H1 (cell line): Measurements from ENCODE around the gene ENTPD5. TPM values are rescaled to one million over a fixed set of nuclear protein-coding genes. Genes with fewer than 3 reads are reported as not detected.

Experiments used
- CTCF ChIA-PET: fragments of 300-600 bp; sonication (Branson Sonifier 250); formaldehyde crosslinking; loops from one replicate; lab custom pipeline; 2021; ENCODE audit not compliant: partially characterized antibody; lab: Charles Lee
- POLR2A ChIA-PET: fragments of 300-600 bp; sonication (Branson Sonifier 250); formaldehyde crosslinking; loops from one replicate; lab custom pipeline; 2021; ENCODE audit warnings: inconsistent platforms; ENCODE audit not compliant: partially characterized antibody; lab: Charles Lee
- DNase-seq, 2 experiments: peaks; one replicate each; pipeline versions ENCODE4 v3.0.0 to v3.0.0-alpha.2; 2010 to 2022; ENCODE audit warnings: low spot score in 2 of 2, low read depth in 1 of 2, mixed read lengths in 1 of 2
- FAIRE-seq: peaks from 2 replicates; lab custom pipeline; 2011; peaks lifted over from hg19 to GRCh38; lab: Jason Lieb, UNC
- H2AFZ ChIP-seq: 2 replicates; pipeline ENCODE4 v1.8.1; 2012; ENCODE audit warnings: low read length, inconsistent platforms
- H2AK5ac ChIP-seq: 2 replicates; pipeline ENCODE4 v1.6.1; 2013; ENCODE audit warnings: low read depth, low read length
- H2BK120ac ChIP-seq: replicated peaks from 2 replicates; pipeline ENCODE3; 2013; ENCODE audit warnings: low read depth, low read length, inconsistent platforms
- H2BK12ac ChIP-seq: 2 replicates; pipeline ENCODE4 v1.6.1; 2013; ENCODE audit warnings: low read depth, low read length
- H2BK15ac ChIP-seq: 2 replicates; pipeline ENCODE4 v1.6.1; 2013; ENCODE audit warnings: low read length
- H2BK20ac ChIP-seq: 2 replicates; pipeline ENCODE4 v1.6.1; 2013; ENCODE audit warnings: low read length
- H2BK5ac ChIP-seq: 2 replicates; pipeline ENCODE4 v1.6.1; 2013; ENCODE audit warnings: low read depth, low read length
- H3K14ac ChIP-seq: 2 replicates; pipeline ENCODE4 v1.6.1; 2013; ENCODE audit warnings: inconsistent platforms; ENCODE audit not compliant: insufficient read length
- H3K18ac ChIP-seq: 2 replicates; pipeline ENCODE4 v1.6.1; 2013; ENCODE audit warnings: low read length; ENCODE audit errors: extremely low read depth
- H3K23ac ChIP-seq: 2 replicates; pipeline ENCODE4 v1.6.1; 2013; ENCODE audit warnings: inconsistent platforms; ENCODE audit not compliant: insufficient read length
- H3K23me2 ChIP-seq: 2 replicates; pipeline ENCODE4 v1.6.1; 2013; ENCODE audit warnings: low read depth, low read length
- H3K27ac ChIP-seq: 2 replicates; pipeline ENCODE4 v1.6.1; 2011; ENCODE audit warnings: low read depth, low read length, inconsistent platforms
- H3K27me3 ChIP-seq, 4 experiments: replicated peaks in 1 of 4; 1 replicate in 1 of 4; 2 replicates in 3 of 4; pipeline versions ENCODE4 v1.6.1 to v1.8.1; 2011 to 2013; ENCODE audit warnings: low read length in 3 of 4, mild to moderate bottlenecking in 3 of 4, inconsistent platforms in 2 of 4, mixed read lengths in 2 of 4, moderate library complexity in 1 of 4; ENCODE audit not compliant: control insufficient read depth in 3 of 4, insufficient read depth in 3 of 4; ENCODE audit errors: extremely low read depth in 1 of 4
- H3K36me3 ChIP-seq, 4 experiments: 2 replicates each; pipeline versions ENCODE4 v1.6.1 to v1.8.1; 2011 to 2013; ENCODE audit warnings: mild to moderate bottlenecking in 4 of 4, low read length in 3 of 4, moderate library complexity in 2 of 4, control low read depth in 1 of 4, inconsistent platforms in 1 of 4; ENCODE audit not compliant: insufficient read depth in 4 of 4, control insufficient read depth in 2 of 4
- H3K4ac ChIP-seq: replicated peaks from 2 replicates; pipeline ENCODE3; 2013; ENCODE audit warnings: low read length, low read depth, mixed read lengths, inconsistent platforms; ENCODE audit not compliant: insufficient read length
- H3K4me1 ChIP-seq, 4 experiments: replicated peaks in 1 of 4; 1 replicate in 1 of 4; 2 replicates in 3 of 4; pipeline versions ENCODE4 v1.6.1 to v1.8.1; 2011 to 2013; ENCODE audit warnings: low read length in 3 of 4, inconsistent platforms in 2 of 4, mixed read lengths in 1 of 4; ENCODE audit not compliant: insufficient read depth in 4 of 4, control insufficient read depth in 3 of 4
- H3K4me2 ChIP-seq, 2 experiments: 2 replicates each; pipeline versions ENCODE4 v1.6.1 to v1.8.1; 2011 to 2013; ENCODE audit warnings: low read depth in 2 of 2, low read length in 2 of 2, control low read depth in 1 of 2, inconsistent platforms in 1 of 2, mild to moderate bottlenecking in 1 of 2; ENCODE audit not compliant: insufficient read depth in 1 of 2
- H3K4me3 ChIP-seq, 4 experiments: fragments of 200-600, 300-600 bp in 1 of 4; sonication (generic), shearing (Covaris generic), sonication (Bioruptor Twin) in 1 of 4; 2 replicates each; pipeline versions ENCODE4 v1.5.1 to v1.8.1; 2011 to 2016; ENCODE audit warnings: low read length in 4 of 4, low read depth in 3 of 4, control low read depth in 2 of 4, inconsistent platforms in 2 of 4, mild to moderate bottlenecking in 2 of 4, mixed read lengths in 1 of 4, moderate library complexity in 1 of 4; ENCODE audit not compliant: insufficient read depth in 2 of 4; ENCODE audit errors: extremely low read depth in 1 of 4
- H3K56ac ChIP-seq: replicated peaks from 2 replicates; pipeline ENCODE3; 2013; ENCODE audit warnings: low read depth, mild to moderate bottlenecking, mixed read lengths, low read length, inconsistent platforms; ENCODE audit not compliant: insufficient read length
- H3K79me1 ChIP-seq: 2 replicates; pipeline ENCODE4 v1.6.1; 2013; ENCODE audit warnings: low read depth, low read length, control low read depth
- H3K79me2 ChIP-seq, 2 experiments: 2 replicates each; pipeline versions ENCODE4 v1.6.1 to v1.8.1; 2012 to 2013; ENCODE audit warnings: low read length in 2 of 2, mild to moderate bottlenecking in 2 of 2, inconsistent platforms in 1 of 2; ENCODE audit not compliant: insufficient read depth in 2 of 2, control insufficient read depth in 1 of 2
- H3K9ac ChIP-seq, 4 experiments: replicated peaks in 1 of 4; 1 replicate in 1 of 4; 2 replicates in 3 of 4; pipeline versions ENCODE4 v1.6.1 to v1.8.1; 2011 to 2013; ENCODE audit warnings: low read depth in 3 of 4, low read length in 3 of 4, control low read depth in 2 of 4, mild to moderate bottlenecking in 2 of 4, moderate library complexity in 2 of 4, inconsistent platforms in 1 of 4; ENCODE audit errors: extremely low read depth in 1 of 4
- H3K9me3 ChIP-seq, 2 experiments: 2 replicates each; pipeline versions ENCODE4 v1.6.1 to v1.8.1; 2012 to 2013; ENCODE audit warnings: mild to moderate bottlenecking in 2 of 2, moderate library complexity in 2 of 2, control low read depth in 1 of 2, inconsistent platforms in 1 of 2, low read depth in 1 of 2, low read length in 1 of 2, mixed read lengths in 1 of 2; ENCODE audit not compliant: insufficient read depth in 2 of 2
- H4K20me1 ChIP-seq, 2 experiments: replicated peaks in 1 of 2; 2 replicates each; pipeline versions ENCODE3 to v1.8.1; 2011 to 2013; ENCODE audit warnings: inconsistent platforms in 2 of 2, low read length in 2 of 2, mild to moderate bottlenecking in 1 of 2; ENCODE audit not compliant: insufficient read depth in 2 of 2, control insufficient read depth in 1 of 2
- H4K5ac ChIP-seq: 2 replicates; pipeline ENCODE4 v1.6.1; 2013; ENCODE audit warnings: low read length, low read depth, mixed read lengths, inconsistent platforms; ENCODE audit not compliant: insufficient read length
- H4K8ac ChIP-seq: 2 replicates; pipeline ENCODE4 v1.8.0; 2013; ENCODE audit warnings: mild to moderate bottlenecking, moderate library complexity, low read length, inconsistent platforms; ENCODE audit not compliant: insufficient read depth; ENCODE audit errors: extremely low read depth
- H4K91ac ChIP-seq: replicated peaks from 2 replicates; pipeline ENCODE3; 2013; ENCODE audit warnings: low read length, mixed read lengths, inconsistent platforms; ENCODE audit not compliant: insufficient read length
- WGBS, 2 experiments: shearing (Covaris generic) in 1 of 2; methylation state at CpG; one replicate each; pipeline versions ENCODE4 v1.1.6 to v1.1.7; 2013 to 2015; ENCODE audit warnings: low lambda C conversion rate in 2 of 2, mixed read lengths in 2 of 2, inconsistent platforms in 1 of 2, low coverage in 1 of 2, missing lambda C conversion rate in 1 of 2; ENCODE audit not compliant: insufficient replicate concordance in 2 of 2, insufficient coverage in 1 of 2, insufficient read length in 1 of 2; ENCODE audit errors: extremely low coverage in 1 of 2, missing lambda C conversion rate in 1 of 2; 5-methylcytosine and 5-hydroxymethylcytosine counted together
- polyA plus RNA-seq, 7 experiments: library from polyadenylated mRNA; depleted of rRNA in 3 of 7; stranded (reverse) in 5 of 7; unstranded in 2 of 7; fragments of >200 nt in 5 of 7; fragments of 200-250 nt in 2 of 7; gene quantifications; 1 replicate in 5 of 7; 2 replicates in 1 of 7; 4 replicates in 1 of 7; pipeline versions ENCODE4 v1.2.1 to v1.2.3, GENCODE V29; 2011 to 2013; ENCODE audit warnings: missing spikeins in 2 of 7, mixed read lengths in 2 of 7
- total RNA-seq: library from RNA; stranded (reverse); fragmentation: NEBNext Ultra II Directional; extraction: Animal tissue kit (Norgen Biotek cat#: 25700); gene quantifications from 2 replicates; pipeline ENCODE4 v1.2.1, GENCODE V29; 2021

ENTPD5 gene
- total and polyA plus RNA-seq, 2 of the 8 experiments (the other 6 are each of a cell fraction or from before 2014, with no cell fraction given): 5.0 to 6.5 TPM

DNA sequence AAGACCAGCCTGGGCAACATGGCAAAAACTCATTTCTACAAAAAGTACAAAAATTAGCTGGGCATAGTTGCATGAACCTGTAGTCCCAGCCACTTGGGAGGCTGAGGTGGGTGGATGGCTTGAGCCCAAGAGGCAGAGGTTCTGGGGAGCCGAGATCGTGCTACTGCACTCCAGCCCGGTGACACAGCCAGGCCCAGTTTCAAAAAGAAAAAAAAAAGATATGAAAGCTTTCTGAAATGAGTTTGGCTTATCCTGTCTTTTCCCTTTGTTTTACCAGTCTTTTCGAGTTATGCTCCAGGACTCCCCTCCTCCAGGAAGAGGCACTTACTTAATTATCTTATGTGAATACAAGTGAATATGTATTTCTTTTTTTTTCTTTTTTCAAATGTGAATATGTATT is 3.3 kb upstream of the ENTPD5 start:
- no peak overlapping the region for H2AK5ac ChIP-seq
- no peak overlapping the region for H2BK5ac ChIP-seq
- H2AFZ ChIP-seq: no peak overlapping the region
- H3K9me3 ChIP-seq: no peaks in the 10 kb centered on the region
- H2BK15ac ChIP-seq: no peak overlapping the region
- 90% methylated on average over 4 of the region's 4 CpGs; no CpG with 5 or more reads in 1 of the 2 experiments for WGBS, 2 experiments
- no peaks in the 10 kb centered on the region for H3K79me2 ChIP-seq
- no peak overlapping the region for H3K56ac ChIP-seq
- FAIRE-seq (no peak), DNase-seq (no peak)
- H3K18ac ChIP-seq: no peak overlapping the region
- CTCF ChIA-PET: interaction anchor here (0.6 to 1.2 kb wide), 3 partner anchors 9 to 246 kb away, joined by 3 to 4 read pairs (median 3); no protein-coding TSS in a partner anchor
- no peak overlapping the region for H2BK20ac ChIP-seq
- H3K4ac ChIP-seq: no peak overlapping the region
- H4K8ac ChIP-seq: no peak overlapping the region
- POLR2A ChIA-PET: no interaction called here
- H2BK12ac ChIP-seq: no peak overlapping the region
- no peaks in the 10 kb centered on the region for H3K79me1 ChIP-seq
- peaks cover 8% of the 10 kb centered on the region; the same call in 1 of the 2 replicates for H3K23me2 ChIP-seq
- no peak overlapping the region for H2BK120ac ChIP-seq
- no peak overlapping the region for H4K91ac ChIP-seq
- H3K27me3 ChIP-seq: no peaks in the 10 kb centered on the region
- H3K23ac ChIP-seq: no peak overlapping the region
- no peak overlapping the region for H3K14ac ChIP-seq
- H3K4me1 ChIP-seq: peaks cover 0 to 2% (median 0%) of the 10 kb centered on the region in 4 experiments; a peak in 1 of 7 replicates
- no peak overlapping the region for H3K4me2 ChIP-seq
- no peaks in the 10 kb centered on the region for H3K36me3 ChIP-seq
- no peak overlapping the region for H3K9ac ChIP-seq
- H3K4me3 ChIP-seq: no peak overlapping the region
- no peak overlapping the region for H3K27ac ChIP-seq
- no peak overlapping the region for H4K5ac ChIP-seq
- H4K20me1 ChIP-seq: no peaks in the 10 kb centered on the region
